A673 (cell line): ENCODE measurements around the gene ABCA4. TPM values are rescaled to one million over a fixed set of nuclear protein-coding genes. Genes with fewer than 3 reads are reported as not detected.

ENCODE experiments used
- BruUV-seq: library from RNA; stranded (reverse); fragments of 400-500 nt; replicated peaks from 2 replicates; lab custom pipeline; 2021; lab: Mats Ljungman, UMichigan
- CTCF ChIA-PET: fragments of 300-600 bp; sonication (Branson Sonifier 250); formaldehyde crosslinking; loops from one replicate; lab custom pipeline; 2022; ENCODE audit warnings: antibody characterized with exemption; lab: Charles Lee
- POLR2A ChIA-PET: fragments of 300-600 bp; sonication (Branson Sonifier 250); formaldehyde crosslinking; loops from one replicate; lab custom pipeline; 2022; ENCODE audit warnings: antibody characterized with exemption; ENCODE audit not compliant: low non-redundant PET; lab: Charles Lee
- DNase-seq: peaks from one replicate; pipeline ENCODE4 v3.0.0-alpha.2; 2015; ENCODE audit warnings: low spot score
- H3K27ac ChIP-seq: fragments of 200-600 bp; sonication (generic); 2 replicates; pipeline ENCODE4 v1.5.1; 2016; ENCODE audit warnings: mixed run types, low read depth, mild to moderate bottlenecking, mixed read lengths, antibody characterized with exemption, low read length; ENCODE audit not compliant: poor library complexity, severe bottlenecking
- H3K27me3 ChIP-seq: fragments of 200-600 bp; sonication (generic); replicated peaks from 2 replicates; pipeline ENCODE4 v1.6.1; 2017; ENCODE audit warnings: mixed run types, low read depth, mild to moderate bottlenecking, mixed read lengths, antibody characterized with exemption, low read length; ENCODE audit not compliant: insufficient read depth, poor library complexity
- H3K36me3 ChIP-seq: fragments of 200-600 bp; sonication (generic); 2 replicates; pipeline ENCODE4 v1.6.1; 2016; ENCODE audit warnings: mixed run types, mild to moderate bottlenecking, mixed read lengths, antibody characterized with exemption, low read length; ENCODE audit not compliant: insufficient read depth, poor library complexity, severe bottlenecking
- H3K4me1 ChIP-seq: fragments of 200-600 bp; sonication (generic); 2 replicates; pipeline ENCODE4 v1.6.1; 2017; ENCODE audit warnings: mixed run types, mild to moderate bottlenecking, mixed read lengths, antibody characterized with exemption, low read length; ENCODE audit not compliant: insufficient read depth, poor library complexity, severe bottlenecking
- H3K4me3 ChIP-seq: fragments of 200-600 bp; sonication (generic); 2 replicates; pipeline ENCODE4 v1.5.1; 2016; ENCODE audit warnings: low read depth, mixed run types, mild to moderate bottlenecking, mixed read lengths, low read length; ENCODE audit not compliant: poor library complexity, severe bottlenecking
- H3K9me3 ChIP-seq: fragments of 200-600 bp; sonication (generic); 2 replicates; pipeline ENCODE4 v1.6.1; 2016; ENCODE audit warnings: mixed run types, low read depth, mild to moderate bottlenecking, mixed read lengths, antibody characterized with exemption, low read length; ENCODE audit not compliant: poor library complexity, severe bottlenecking
- EZH2 ChIP-seq: fragments of 200-600 bp; sonication (generic); IDR thresholded peaks from 2 replicates; pipeline ENCODE4 v1.6.1; 2017; ENCODE audit warnings: borderline replicate concordance, low read depth, mild to moderate bottlenecking, mixed read lengths, antibody characterized with exemption, low read length; ENCODE audit not compliant: poor library complexity, severe bottlenecking
- intact Hi-C: fragments of 100-400 bp; cut with micrococcal nuclease; formaldehyde crosslinking; loops from one replicate; pipeline ENCODE4 v1.10.0; 2022; ENCODE audit not compliant: unreplicated experiment
- total RNA-seq: library from RNA; stranded (reverse); gene quantifications from 2 replicates; pipeline ENCODE4 v1.2.3, GENCODE V29; 2021
- TF ChIP-seq, protein P1 (sequence below): fragments of 300-800, 200-600 bp; sonication (generic); conservative IDR thresholded peaks from 2 replicates; pipeline ENCODE4 v1.5.1; 2017; ENCODE audit warnings: low read depth, mild to moderate bottlenecking, antibody characterized with exemption, low read length, moderate library complexity, mixed read lengths

ABCA4 gene
- total RNA-seq, 1 experiment from 2014 or later = 0.09 TPM

DNA sequence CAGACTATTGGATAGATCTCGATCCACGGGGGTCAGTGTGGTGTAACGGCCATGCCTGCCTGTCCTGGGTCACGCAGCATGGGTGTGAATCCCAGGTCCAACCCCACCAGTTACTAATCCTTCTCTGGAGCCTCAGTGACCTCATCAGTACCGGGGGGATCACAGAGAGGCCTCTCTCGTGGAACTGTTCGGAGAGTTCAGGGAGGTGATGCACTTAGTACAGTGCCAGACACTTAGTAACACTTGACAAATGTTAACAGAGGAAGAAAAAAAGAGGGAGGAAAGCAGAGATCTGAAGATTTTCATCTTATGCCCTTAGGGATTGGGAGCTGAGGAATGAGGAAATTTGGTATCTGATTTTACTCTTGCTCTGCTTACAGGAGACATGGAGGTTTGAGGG lies 2.9 kb downstream of the ABCA4 start:
- intact Hi-C loops = no loop called here
- BruUV-seq = no TSS peak
- POLR2A ChIA-PET = no interaction called here
- Histone ChIP-seq H3K4me1 (peaks cover 24% of the 10 kb centered on the region), H3K36me3 (no peaks in the 10 kb centered on the region), H3K4me3 (no peak overlapping the region), H3K9me3 (no peaks in the 10 kb centered on the region), H3K27me3 (no peaks in the 10 kb centered on the region), H3K27ac (no peak overlapping the region)
- CTCF ChIA-PET = no interaction called here
- TF ChIP-seq, protein P1, sequence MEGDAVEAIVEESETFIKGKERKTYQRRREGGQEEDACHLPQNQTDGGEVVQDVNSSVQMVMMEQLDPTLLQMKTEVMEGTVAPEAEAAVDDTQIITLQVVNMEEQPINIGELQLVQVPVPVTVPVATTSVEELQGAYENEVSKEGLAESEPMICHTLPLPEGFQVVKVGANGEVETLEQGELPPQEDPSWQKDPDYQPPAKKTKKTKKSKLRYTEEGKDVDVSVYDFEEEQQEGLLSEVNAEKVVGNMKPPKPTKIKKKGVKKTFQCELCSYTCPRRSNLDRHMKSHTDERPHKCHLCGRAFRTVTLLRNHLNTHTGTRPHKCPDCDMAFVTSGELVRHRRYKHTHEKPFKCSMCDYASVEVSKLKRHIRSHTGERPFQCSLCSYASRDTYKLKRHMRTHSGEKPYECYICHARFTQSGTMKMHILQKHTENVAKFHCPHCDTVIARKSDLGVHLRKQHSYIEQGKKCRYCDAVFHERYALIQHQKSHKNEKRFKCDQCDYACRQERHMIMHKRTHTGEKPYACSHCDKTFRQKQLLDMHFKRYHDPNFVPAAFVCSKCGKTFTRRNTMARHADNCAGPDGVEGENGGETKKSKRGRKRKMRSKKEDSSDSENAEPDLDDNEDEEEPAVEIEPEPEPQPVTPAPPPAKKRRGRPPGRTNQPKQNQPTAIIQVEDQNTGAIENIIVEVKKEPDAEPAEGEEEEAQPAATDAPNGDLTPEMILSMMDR = no peak
- TF ChIP-seq EZH2 = no peak
- no peak for DNase-seq

DNA sequence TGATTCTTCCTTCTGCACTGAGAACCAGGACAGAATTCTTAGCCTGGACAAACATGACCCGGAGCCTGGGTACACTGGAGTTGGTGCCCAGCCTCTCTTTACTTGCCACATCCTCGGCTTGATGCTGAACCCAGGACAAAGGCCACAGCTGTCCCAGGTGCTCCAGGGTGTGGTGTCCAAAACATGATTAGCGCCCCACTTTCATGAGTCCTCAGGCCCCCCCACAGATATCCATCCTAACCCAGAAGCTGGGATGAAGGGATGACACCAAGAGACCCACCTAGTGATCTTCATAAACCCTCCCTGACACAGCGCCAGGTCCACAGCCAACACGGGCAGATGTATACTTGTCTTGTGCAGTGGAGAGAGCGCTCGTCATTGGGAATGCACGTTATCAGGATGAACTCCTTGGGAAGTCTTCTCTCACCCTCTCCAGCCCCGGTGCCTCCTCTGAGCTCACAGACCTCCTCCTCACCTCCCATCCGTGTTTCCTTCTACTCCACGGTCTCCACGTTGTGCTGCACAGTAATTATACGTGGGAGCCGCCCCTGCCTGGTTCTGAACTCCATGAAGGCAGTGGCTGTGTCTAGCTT lies 3.6 kb downstream of the ABCA4 start:
- intact Hi-C loops = no loop called here
- no peak for TF ChIP-seq EZH2
- TF ChIP-seq, protein P1 = no peak
- POLR2A ChIA-PET = no interaction called here
- BruUV-seq = no TSS peak
- H3K4me3 ChIP-seq = no peak overlapping the region
- no peak overlapping the region for H3K27ac ChIP-seq
- H3K36me3 ChIP-seq = no peaks in the 10 kb centered on the region
- no peak for DNase-seq
- H3K4me1 ChIP-seq = peaks cover 24% of the 10 kb centered on the region
- CTCF ChIA-PET = no interaction called here
- H3K9me3 ChIP-seq = no peaks in the 10 kb centered on the region
- H3K27me3 ChIP-seq = no peaks in the 10 kb centered on the region

DNA sequence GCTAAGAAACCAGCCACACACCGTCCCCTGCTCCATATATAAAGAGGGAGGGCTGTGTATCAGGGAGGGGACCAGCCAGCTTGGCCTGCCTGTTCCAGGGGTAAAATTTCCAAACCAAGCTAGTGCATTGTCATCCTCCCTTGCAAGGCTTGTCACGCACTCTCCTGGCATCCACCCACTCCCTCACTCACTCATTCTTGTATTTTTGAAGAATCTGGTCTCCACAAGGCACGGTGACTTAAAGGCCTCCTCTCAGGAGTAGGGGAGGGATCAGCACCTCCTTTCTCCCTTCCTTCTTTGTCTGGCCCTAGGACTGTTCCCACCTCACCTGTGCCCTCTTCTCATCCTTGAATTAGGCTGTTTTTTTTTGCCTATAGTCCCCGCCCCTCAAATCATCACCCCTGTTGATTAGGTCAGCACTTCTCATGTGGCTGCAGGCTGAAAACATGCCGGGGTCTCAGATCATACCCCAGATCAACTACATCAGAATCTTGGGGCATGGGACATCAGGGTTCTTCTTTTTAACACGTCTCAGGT lies 5.0 kb downstream of the ABCA4 start:
- intact Hi-C loops = no loop called here
- Histone ChIP-seq H3K4me1 (peaks cover 24% of the 10 kb centered on the region), H3K36me3 (no peaks in the 10 kb centered on the region), H3K4me3 (no peak overlapping the region), H3K27me3 (no peaks in the 10 kb centered on the region), H3K27ac (no peak overlapping the region), H3K9me3 (no peaks in the 10 kb centered on the region)
- no peak for DNase-seq
- no TSS peak for BruUV-seq
- ChIA-PET POLR2A (no interaction called here), CTCF (no interaction called here)
- TF ChIP-seq, protein P1 = no peak
- no peak for TF ChIP-seq EZH2
